HEK293 (cell line): ENCODE results near the gene FAM13B.
A peak's percentile ranks its signal among the peaks of the same experiment; 100 is the strongest.

ENCODE experiments used
- CTCF ChIA-PET: fragments of 350-600 bp; formaldehyde crosslinking; extraction: SDS; loops from one replicate; lab custom pipeline; 2021; ENCODE audit warnings: antibody characterized with exemption; lab: Yijun Ruan, JAX
- POLR2A ChIA-PET: fragments of 300-600 bp; formaldehyde crosslinking; extraction: SDS; loops from one replicate; lab custom pipeline; 2020; ENCODE audit warnings: antibody characterized with exemption, inconsistent platforms; lab: Yijun Ruan, JAX
- H3K27ac ChIP-seq: fragments of 200-500 bp; sonication (Bioruptor generic); 2 replicates; pipeline ENCODE4 v1.5.1; 2014; ENCODE audit warnings: low read depth, low read length, control low read depth, inconsistent platforms; ENCODE audit errors: extremely low read depth
- H3K36me3 ChIP-seq, 2 experiments: fragments of 200-500 bp in 1 of 2; sonication (Bioruptor generic) in 1 of 2; 1 replicate in 1 of 2; 2 replicates in 1 of 2; pipeline ENCODE4 v1.5.1; 2014 to 2017; ENCODE audit warnings: inconsistent platforms in 2 of 2, low read length in 2 of 2; ENCODE audit not compliant: control insufficient read depth in 2 of 2, insufficient read depth in 1 of 2
- H3K4me1 ChIP-seq: fragments of 200-500 bp; sonication (Bioruptor generic); 2 replicates; pipeline ENCODE4 v1.5.1; 2014; ENCODE audit warnings: mild to moderate bottlenecking, low read length, inconsistent platforms; ENCODE audit not compliant: control insufficient read depth, insufficient read depth
- H3K4me3 ChIP-seq: 2 replicates; pipeline ENCODE4 v1.5.1; 2011; ENCODE audit warnings: low read depth, mild to moderate bottlenecking, control low read depth, low read length, moderate library complexity
- H3K9me3 ChIP-seq: fragments of 200-500 bp; sonication (Bioruptor generic); 2 replicates; pipeline ENCODE4 v1.5.1; 2014; ENCODE audit warnings: low read depth, low read length, inconsistent platforms; ENCODE audit not compliant: control insufficient read depth, insufficient read depth
- FEZF1 ChIP-seq: fragments of 450-650 bp; formaldehyde crosslinking; IDR thresholded peaks from 2 replicates; pipeline ENCODE4 v1.5.1; 2016; ENCODE audit warnings: missing biosample characterization, missing genetic modification characterization
- RBAK ChIP-seq: fragments of 450-650 bp; formaldehyde crosslinking; IDR thresholded peaks from 2 replicates; pipeline ENCODE4 v1.5.1; 2016; ENCODE audit warnings: missing biosample characterization, missing genetic modification characterization
- SETDB1 ChIP-seq: IDR thresholded peaks from one replicate; pipeline ENCODE4 v1.6.1; 2017; ENCODE audit warnings: mild to moderate bottlenecking, low read length, moderate library complexity, mixed read lengths; ENCODE audit not compliant: insufficient read length
- TCF7L2 ChIP-seq: IDR thresholded peaks from 2 replicates; pipeline ENCODE4 v1.6.1; 2011; ENCODE audit warnings: low read depth, mild to moderate bottlenecking, inconsistent platforms, low read length, moderate library complexity, borderline replicate concordance
- WT1 ChIP-seq: fragments of 450-650 bp; formaldehyde crosslinking; IDR thresholded peaks from 2 replicates; pipeline ENCODE4 v1.5.1; 2016; ENCODE audit warnings: missing biosample characterization, missing genetic modification characterization
- ZNF112 ChIP-seq: fragments of 450-650 bp; formaldehyde crosslinking; IDR thresholded peaks from 2 replicates; pipeline ENCODE4 v1.5.0; 2017; ENCODE audit warnings: missing biosample characterization, missing genetic modification characterization
- ZNF146 ChIP-seq: fragments of 450-650 bp; formaldehyde crosslinking; IDR thresholded peaks from 2 replicates; pipeline ENCODE4 v1.5.1; 2016; ENCODE audit warnings: missing biosample characterization, missing genetic modification characterization
- ZNF292 ChIP-seq: fragments of 450-650 bp; formaldehyde crosslinking; IDR thresholded peaks from 2 replicates; pipeline ENCODE4 v1.5.1; 2016; ENCODE audit warnings: low read depth, missing biosample characterization, missing genetic modification characterization, borderline replicate concordance
- ZNF529 ChIP-seq: fragments of 450-650 bp; formaldehyde crosslinking; IDR thresholded peaks from 2 replicates; pipeline ENCODE4 v1.5.1; 2017; ENCODE audit warnings: missing genetic modification characterization, missing biosample characterization; ENCODE audit not compliant: insufficient replicate concordance
- ZNF549 ChIP-seq: fragments of 450-650 bp; IDR thresholded peaks from 2 replicates; pipeline ENCODE4 v1.5.1; 2018; ENCODE audit warnings: missing biosample characterization, missing genetic modification characterization, mild to moderate bottlenecking, inconsistent platforms, moderate library complexity
- ZNF558 ChIP-seq: fragments of 450-650 bp; formaldehyde crosslinking; IDR thresholded peaks from 2 replicates; pipeline ENCODE4 v1.5.1; 2016; ENCODE audit warnings: missing biosample characterization, missing genetic modification characterization
- ZNF600 ChIP-seq: fragments of 450-650 bp; formaldehyde crosslinking; IDR thresholded peaks from 2 replicates; pipeline ENCODE4 v1.5.1; 2016; ENCODE audit warnings: missing biosample characterization, missing genetic modification characterization
- ZNF707 ChIP-seq: fragments of 450-650 bp; formaldehyde crosslinking; IDR thresholded peaks from 2 replicates; pipeline ENCODE4 v1.5.1; 2016; ENCODE audit warnings: missing biosample characterization, missing genetic modification characterization
- ZSCAN23 ChIP-seq: fragments of 450-650 bp; formaldehyde crosslinking; IDR thresholded peaks from 2 replicates; pipeline ENCODE4 v1.5.1; 2016; ENCODE audit warnings: missing biosample characterization, missing genetic modification characterization
- TF ChIP-seq, protein P1 (sequence below): fragments of 450-650 bp; formaldehyde crosslinking; IDR thresholded peaks from 2 replicates; pipeline ENCODE4 v1.5.1; 2017; ENCODE audit warnings: missing biosample characterization, missing genetic modification characterization
- TF ChIP-seq, protein P2 (sequence below): IDR thresholded peaks from 2 replicates; pipeline ENCODE4 v1.6.1; 2011; ENCODE audit warnings: mild to moderate bottlenecking, low read depth, low read length, borderline replicate concordance
- TF ChIP-seq, protein P3 (sequence below): fragments of 450-650 bp; formaldehyde crosslinking; conservative IDR thresholded peaks from 2 replicates; pipeline ENCODE4 v1.5.1; 2016; ENCODE audit warnings: low read depth, missing biosample characterization, missing genetic modification characterization
- TF ChIP-seq, protein P4 (sequence below): fragments of 450-650 bp; formaldehyde crosslinking; IDR thresholded peaks from 2 replicates; pipeline ENCODE4 v1.5.1; 2016; ENCODE audit warnings: missing biosample characterization, missing genetic modification characterization
- TF ChIP-seq, protein P5 (sequence below): fragments of 450-650 bp; IDR thresholded peaks from 2 replicates; pipeline ENCODE4 v1.5.1; 2018; ENCODE audit warnings: missing biosample characterization, mild to moderate bottlenecking, missing genetic modification characterization

The FAM13B gene

DNA sequence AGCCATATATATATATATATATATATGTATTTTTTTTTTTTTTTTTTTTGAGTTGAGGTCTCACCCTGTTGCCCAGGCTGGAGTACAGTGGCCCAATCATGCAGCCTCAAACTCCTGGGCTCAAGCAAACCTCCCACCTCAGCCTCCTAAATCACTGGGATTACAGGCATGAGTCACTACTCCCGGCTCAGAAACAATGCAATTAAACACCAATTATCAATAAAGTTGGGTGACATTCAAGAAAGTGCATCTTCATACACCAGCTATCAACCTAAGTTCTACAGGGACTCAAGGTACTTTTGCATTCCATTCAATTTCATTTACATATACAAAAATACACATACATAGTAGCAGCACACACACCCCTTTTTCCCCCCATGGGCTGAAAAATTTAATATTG lies 7.6 kb downstream of the FAM13B start:
- Histone ChIP-seq H3K4me3 (no peak overlapping the region), H3K4me1 (peaks cover 13% of the 10 kb centered on the region), H3K9me3 (no peaks in the 10 kb centered on the region), H3K27ac (no peak overlapping the region), H3K36me3 (peaks cover 0 to 7% of the 10 kb centered on the region in 2 experiments)
- TF ChIP-seq, protein P1, sequence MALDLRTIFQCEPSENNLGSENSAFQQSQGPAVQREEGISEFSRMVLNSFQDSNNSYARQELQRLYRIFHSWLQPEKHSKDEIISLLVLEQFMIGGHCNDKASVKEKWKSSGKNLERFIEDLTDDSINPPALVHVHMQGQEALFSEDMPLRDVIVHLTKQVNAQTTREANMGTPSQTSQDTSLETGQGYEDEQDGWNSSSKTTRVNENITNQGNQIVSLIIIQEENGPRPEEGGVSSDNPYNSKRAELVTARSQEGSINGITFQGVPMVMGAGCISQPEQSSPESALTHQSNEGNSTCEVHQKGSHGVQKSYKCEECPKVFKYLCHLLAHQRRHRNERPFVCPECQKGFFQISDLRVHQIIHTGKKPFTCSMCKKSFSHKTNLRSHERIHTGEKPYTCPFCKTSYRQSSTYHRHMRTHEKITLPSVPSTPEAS (tag by site-specific recombination), result no peak
- TF ChIP-seq ZNF112, result no peak
- no peak for TF ChIP-seq ZSCAN23 (tag by site-specific recombination)
- TF ChIP-seq ZNF558 (tag by site-specific recombination), result no peak
- peak; percentile 75 for TF ChIP-seq WT1 (tag by site-specific recombination)
- TF ChIP-seq RBAK (tag by site-specific recombination), result no peak
- no peak for TF ChIP-seq SETDB1
- no peak for TF ChIP-seq ZNF292 (tag by site-specific recombination)
- POLR2A ChIA-PET, result interaction anchor here (0.6 to 1.0 kb wide), 2 partner anchors 77 to 104 kb away, joined by 3 read pairs; no protein-coding TSS in a partner anchor
- CTCF ChIA-PET, result interaction anchor here (0.5 to 1.2 kb wide), 5 partner anchors 17 to 269 kb away, joined by 3 to 5 read pairs (median 3); no protein-coding TSS in a partner anchor

DNA sequence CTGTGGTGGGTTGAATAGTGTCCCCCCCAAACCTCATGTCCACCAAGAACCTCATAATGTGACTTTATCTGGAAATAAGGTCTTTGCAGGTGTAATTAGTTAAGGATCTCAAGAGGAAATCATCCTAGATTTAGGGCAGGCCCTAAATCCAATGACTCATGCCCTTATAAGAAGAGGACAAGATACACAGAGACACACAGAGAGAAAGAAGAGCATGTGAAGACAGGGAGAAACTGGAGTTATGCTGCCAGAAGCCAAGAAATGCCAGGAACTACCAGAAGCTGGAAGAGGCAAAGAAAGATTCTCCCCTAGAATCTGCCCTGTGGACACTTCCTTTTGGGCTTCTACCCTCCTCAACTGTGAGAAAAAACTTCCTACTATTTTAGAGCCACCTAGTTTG lies 8.8 kb downstream of the FAM13B start:
- no peak overlapping the region for H3K4me3 ChIP-seq
- peaks cover 3 to 15% of the 10 kb centered on the region in 2 experiments for H3K36me3 ChIP-seq
- no peak for TF ChIP-seq ZNF600 (tag by site-specific recombination)
- no peak for TF ChIP-seq ZNF549 (tag by site-specific recombination)
- TF ChIP-seq, protein P2, sequence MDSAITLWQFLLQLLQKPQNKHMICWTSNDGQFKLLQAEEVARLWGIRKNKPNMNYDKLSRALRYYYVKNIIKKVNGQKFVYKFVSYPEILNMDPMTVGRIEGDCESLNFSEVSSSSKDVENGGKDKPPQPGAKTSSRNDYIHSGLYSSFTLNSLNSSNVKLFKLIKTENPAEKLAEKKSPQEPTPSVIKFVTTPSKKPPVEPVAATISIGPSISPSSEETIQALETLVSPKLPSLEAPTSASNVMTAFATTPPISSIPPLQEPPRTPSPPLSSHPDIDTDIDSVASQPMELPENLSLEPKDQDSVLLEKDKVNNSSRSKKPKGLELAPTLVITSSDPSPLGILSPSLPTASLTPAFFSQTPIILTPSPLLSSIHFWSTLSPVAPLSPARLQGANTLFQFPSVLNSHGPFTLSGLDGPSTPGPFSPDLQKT, result no peak
- TF ChIP-seq, protein P3, sequence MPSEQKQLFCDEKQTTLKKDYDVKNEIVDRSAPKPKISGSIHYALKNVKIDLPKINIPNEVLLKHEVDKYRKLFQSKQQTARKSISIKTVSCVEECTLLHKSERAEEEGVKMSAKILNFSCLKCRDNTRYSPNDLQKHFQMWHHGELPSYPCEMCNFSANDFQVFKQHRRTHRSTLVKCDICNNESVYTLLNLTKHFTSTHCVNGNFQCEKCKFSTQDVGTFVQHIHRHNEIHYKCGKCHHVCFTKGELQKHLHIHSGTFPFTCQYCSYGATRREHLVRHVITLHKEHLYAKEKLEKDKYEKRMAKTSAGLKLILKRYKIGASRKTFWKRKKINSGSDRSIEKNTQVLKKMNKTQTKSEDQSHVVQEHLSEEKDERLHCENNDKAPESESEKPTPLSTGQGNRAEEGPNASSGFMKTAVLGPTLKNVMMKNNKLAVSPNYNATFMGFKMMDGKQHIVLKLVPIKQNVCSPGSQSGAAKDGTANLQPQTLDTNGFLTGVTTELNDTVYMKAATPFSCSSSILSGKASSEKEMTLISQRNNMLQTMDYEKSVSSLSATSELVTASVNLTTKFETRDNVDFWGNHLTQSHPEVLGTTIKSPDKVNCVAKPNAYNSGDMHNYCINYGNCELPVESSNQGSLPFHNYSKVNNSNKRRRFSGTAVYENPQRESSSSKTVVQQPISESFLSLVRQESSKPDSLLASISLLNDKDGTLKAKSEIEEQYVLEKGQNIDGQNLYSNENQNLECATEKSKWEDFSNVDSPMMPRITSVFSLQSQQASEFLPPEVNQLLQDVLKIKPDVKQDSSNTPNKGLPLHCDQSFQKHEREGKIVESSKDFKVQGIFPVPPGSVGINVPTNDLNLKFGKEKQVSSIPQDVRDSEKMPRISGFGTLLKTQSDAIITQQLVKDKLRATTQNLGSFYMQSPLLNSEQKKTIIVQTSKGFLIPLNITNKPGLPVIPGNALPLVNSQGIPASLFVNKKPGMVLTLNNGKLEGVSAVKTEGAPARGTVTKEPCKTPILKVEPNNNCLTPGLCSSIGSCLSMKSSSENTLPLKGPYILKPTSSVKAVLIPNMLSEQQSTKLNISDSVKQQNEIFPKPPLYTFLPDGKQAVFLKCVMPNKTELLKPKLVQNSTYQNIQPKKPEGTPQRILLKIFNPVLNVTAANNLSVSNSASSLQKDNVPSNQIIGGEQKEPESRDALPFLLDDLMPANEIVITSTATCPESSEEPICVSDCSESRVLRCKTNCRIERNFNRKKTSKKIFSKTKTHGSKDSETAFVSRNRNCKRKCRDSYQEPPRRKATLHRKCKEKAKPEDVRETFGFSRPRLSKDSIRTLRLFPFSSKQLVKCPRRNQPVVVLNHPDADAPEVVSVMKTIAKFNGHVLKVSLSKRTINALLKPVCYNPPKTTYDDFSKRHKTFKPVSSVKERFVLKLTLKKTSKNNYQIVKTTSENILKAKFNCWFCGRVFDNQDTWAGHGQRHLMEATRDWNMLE, result no peak
- no peak for TF ChIP-seq ZNF707 (tag by site-specific recombination)
- no peak for TF ChIP-seq ZNF529
- TF ChIP-seq ZNF558 (tag by site-specific recombination), result no peak
- TF ChIP-seq, protein P4, sequence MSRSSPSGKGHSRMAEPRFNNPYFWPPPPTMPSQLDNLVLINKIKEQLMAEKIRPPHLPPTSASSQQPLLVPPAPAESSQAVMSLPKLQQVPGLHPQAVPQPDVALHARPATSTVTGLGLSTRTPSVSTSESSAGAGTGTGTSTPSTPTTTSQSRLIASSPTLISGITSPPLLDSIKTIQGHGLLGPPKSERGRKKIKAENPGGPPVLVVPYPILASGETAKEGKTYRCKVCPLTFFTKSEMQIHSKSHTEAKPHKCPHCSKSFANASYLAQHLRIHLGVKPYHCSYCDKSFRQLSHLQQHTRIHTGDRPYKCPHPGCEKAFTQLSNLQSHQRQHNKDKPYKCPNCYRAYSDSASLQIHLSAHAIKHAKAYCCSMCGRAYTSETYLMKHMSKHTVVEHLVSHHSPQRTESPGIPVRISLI (tag by site-specific recombination), result no peak
- TF ChIP-seq ZSCAN23 (tag by site-specific recombination), result no peak
- no peak for TF ChIP-seq FEZF1 (tag by site-specific recombination)
- no peak for TF ChIP-seq ZNF146 (tag by site-specific recombination)
- TF ChIP-seq TCF7L2, result no peak
- TF ChIP-seq, protein P1 (tag by site-specific recombination), result no peak
- TF ChIP-seq, protein P5, sequence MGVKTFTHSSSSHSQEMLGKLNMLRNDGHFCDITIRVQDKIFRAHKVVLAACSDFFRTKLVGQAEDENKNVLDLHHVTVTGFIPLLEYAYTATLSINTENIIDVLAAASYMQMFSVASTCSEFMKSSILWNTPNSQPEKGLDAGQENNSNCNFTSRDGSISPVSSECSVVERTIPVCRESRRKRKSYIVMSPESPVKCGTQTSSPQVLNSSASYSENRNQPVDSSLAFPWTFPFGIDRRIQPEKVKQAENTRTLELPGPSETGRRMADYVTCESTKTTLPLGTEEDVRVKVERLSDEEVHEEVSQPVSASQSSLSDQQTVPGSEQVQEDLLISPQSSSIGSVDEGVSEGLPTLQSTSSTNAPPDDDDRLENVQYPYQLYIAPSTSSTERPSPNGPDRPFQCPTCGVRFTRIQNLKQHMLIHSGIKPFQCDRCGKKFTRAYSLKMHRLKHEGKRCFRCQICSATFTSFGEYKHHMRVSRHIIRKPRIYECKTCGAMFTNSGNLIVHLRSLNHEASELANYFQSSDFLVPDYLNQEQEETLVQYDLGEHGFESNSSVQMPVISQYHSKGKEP (tag by site-specific recombination), result no peak
- H3K4me1 ChIP-seq, result peaks cover 2% of the 10 kb centered on the region; the same call in 1 of the 2 replicates
- CTCF ChIA-PET, result interaction anchor here (1.2 kb wide), 1 partner anchor 11 kb away, joined by 4 read pairs; no protein-coding TSS in a partner anchor
- POLR2A ChIA-PET, result no interaction called here
- no peak overlapping the region for H3K27ac ChIP-seq
- no peaks in the 10 kb centered on the region for H3K9me3 ChIP-seq
